NCI-H2196 (cell line): ENCODE results near the gene SLC8A2.

Experiments used
- DNase-seq: peaks from one replicate; lab custom pipeline; 2025; ENCODE audit not compliant: unreplicated experiment; lab: John Stamatoyannopoulos, UW

Gene SLC8A2

DNA sequence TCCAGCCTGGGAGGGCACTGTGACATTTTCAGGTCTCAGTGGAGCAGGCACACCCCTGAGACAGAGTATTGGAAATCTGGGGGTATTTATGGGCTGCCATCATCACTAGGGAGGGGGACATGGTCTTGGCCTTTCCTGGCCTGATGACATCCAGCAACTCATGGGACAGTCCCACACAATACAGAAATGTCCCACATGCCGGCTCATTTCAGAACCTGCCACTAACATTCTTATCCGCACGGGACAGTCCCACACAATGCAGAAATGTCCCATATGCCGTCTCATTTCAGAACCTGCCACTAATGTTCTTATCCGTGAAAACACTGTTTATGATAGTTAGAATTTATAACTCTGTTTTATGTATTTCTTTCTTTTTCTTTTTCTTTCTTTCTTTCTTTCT is 9.8 kb downstream of the SLC8A2 start:
- DNase-seq: no peak

DNA sequence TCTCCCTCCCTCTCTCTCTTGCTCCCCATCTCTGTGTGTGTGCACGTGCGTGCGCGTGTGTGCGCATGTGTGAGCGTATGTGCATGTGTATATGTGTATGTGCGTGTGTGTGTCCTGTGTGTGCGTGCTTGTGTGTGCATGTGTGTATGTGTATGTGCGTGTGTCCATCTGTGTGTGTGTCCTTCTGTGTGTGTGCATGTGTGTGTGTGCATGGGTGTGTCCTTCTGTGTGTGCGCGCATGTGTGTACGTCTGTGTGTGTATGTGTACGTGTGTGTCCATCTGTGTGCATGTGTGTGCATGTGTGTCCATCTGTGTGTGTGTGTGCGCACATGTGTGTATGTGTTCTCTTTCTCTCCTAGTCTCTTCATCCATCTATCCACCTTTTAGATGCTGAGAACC is 12.2 kb downstream of the SLC8A2 start:
- DNase-seq: no peak

- no peak for DNase-seq
Measured at GRCh38 chr19:47458672-47459071, 13.0 kb downstream of the SLC8A2 start.

GRCh38 chr19:47456721-47457474 is 14.8 kb downstream of the SLC8A2 start:
- no peak for DNase-seq

DNA sequence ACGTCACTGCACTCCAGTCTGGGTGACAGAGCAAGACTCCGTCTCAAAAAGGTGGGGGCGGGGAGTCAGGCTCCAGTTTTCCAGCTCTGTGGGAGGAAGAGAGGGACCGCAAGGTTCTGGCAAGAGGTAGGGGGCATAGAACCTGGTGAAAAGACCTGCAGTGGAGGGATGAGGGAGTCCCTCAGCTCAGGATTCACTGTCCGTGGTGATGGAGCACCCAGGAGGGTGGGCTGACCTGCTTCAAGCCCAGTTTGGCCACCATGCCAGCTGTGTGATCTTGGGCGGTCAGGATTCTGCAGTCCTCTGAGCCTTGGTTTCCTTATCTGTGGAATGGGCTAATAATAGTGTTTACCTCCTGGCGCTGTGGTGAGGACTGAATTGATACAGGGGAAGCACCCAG is 21.2 kb downstream of the SLC8A2 start:
- no peak for DNase-seq

- no peak for DNase-seq
Measured at GRCh38 chr19:47448360-47448727, 23.3 kb downstream of the SLC8A2 start.

GRCh38 chr19:47447470-47448359 is 24.0 kb downstream of the SLC8A2 start:
- peak; percentile 24 for DNase-seq

- DNase-seq: no peak
Measured at GRCh38 chr19:47446534-47447469, 24.9 kb downstream of the SLC8A2 start.

- DNase-seq: no peak
Measured at GRCh38 chr19:47445937-47446402, 25.7 kb downstream of the SLC8A2 start.

GRCh38 chr19:47445527-47445926 is 26.2 kb downstream of the SLC8A2 start:
- DNase-seq: no peak

DNA sequence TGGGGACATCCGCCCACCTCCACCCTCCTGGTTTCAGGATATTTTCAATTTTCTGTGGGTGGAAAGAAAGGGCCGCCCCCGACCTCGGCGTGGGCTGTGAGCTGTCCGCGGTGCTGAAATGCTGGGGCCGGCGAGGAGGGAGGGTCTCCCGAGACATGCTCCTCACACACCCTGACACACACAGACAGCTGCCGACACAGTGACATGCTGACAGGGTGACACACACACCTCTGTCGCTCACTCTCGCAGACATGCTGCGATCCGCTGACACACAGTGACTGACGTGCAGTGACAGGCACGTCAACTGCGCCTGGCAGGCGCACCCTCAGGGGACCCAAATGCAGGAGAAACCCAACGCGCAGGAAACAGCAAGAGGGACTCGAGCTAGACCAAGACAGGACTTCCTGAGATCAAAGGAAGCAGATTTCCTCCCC is 27.3 kb downstream of the SLC8A2 start:
- DNase-seq: no peak

- DNase-seq: no peak
Measured at GRCh38 chr19:47443331-47443730, 28.4 kb downstream of the SLC8A2 start.

- DNase-seq: peak; percentile 60
Measured at GRCh38 chr19:47438793-47439220, 32.9 kb downstream of the SLC8A2 start.

GRCh38 chr19:47437500-47437899 is 34.2 kb downstream of the SLC8A2 start:
- no peak for DNase-seq

- DNase-seq: peak; percentile 93
Measured at GRCh38 chr19:47436712-47437401, 34.8 kb downstream of the SLC8A2 start.

- no peak for DNase-seq
Measured at GRCh38 chr19:47435883-47436417, 35.7 kb downstream of the SLC8A2 start.

- DNase-seq: no peak
Measured at GRCh38 chr19:47435196-47435595, 36.5 kb downstream of the SLC8A2 start.

DNA sequence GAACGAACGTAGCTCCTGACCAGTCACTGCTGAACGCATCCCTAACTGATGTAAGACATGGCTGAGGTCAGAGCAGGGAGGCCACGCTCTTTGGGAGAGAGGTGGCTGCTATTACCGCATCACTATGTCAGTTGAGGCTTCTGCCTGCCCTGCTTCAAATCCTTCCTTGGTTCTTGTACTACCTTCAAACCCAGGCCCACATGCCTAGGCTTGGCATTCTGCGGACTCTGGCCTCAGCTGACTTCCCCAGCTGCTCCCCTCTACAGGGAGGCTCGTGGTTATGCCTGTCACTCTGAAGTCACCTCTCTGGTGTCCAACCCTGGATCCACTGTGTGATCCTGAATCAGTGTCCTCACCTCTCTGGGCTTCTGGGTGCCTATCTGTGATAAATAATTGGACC is 37.6 kb downstream of the SLC8A2 start:
- no peak for DNase-seq

- no peak for DNase-seq
Measured at GRCh38 chr19:47433121-47433520, 38.6 kb downstream of the SLC8A2 start.

GRCh38 chr19:47432499-47432898 is 39.2 kb downstream of the SLC8A2 start:
- DNase-seq: no peak
